Activated CD8-positive, alpha-beta memory T cell treated with anti-CD3 and anti-CD28 coated beads for 24 hours (primary cell): ENCODE data around the gene TMPRSS2.
"Not testable (repeated sequence)": the region's sequence is repeated elsewhere in the genome, so short reads cannot be mapped to it uniquely, and the experiment has no call there.

Experiments used
- DNase-seq: peaks from one replicate; pipeline ENCODE4 v3.0.0-alpha.2; 2020

TMPRSS2 gene

GRCh38 chr21:41444703-41445464 is 63.1 kb downstream of the TMPRSS2 start:
- DNase-seq = no peak

- no peak for DNase-seq
These were observed 64.4 kb downstream of the TMPRSS2 start for GRCh38 chr21:41443562-41443961.

GRCh38 chr21:41442481-41443186 is 65.3 kb downstream of the TMPRSS2 start:
- no peak for DNase-seq

GRCh38 chr21:41441546-41441945 is 66.4 kb downstream of the TMPRSS2 start:
- DNase-seq = no peak

- no peak for DNase-seq
These were observed 68.7 kb downstream of the TMPRSS2 start for GRCh38 chr21:41439248-41439647.

GRCh38 chr21:41438425-41439113 is 69.4 kb downstream of the TMPRSS2 start:
- DNase-seq = peak; percentile 32

- peak; percentile 11 for DNase-seq
These were observed 70.2 kb downstream of the TMPRSS2 start for GRCh38 chr21:41437729-41438128.

- peak; percentile 9 for DNase-seq
These were observed 72.3 kb downstream of the TMPRSS2 start for GRCh38 chr21:41435706-41436105.

GRCh38 chr21:41433566-41433965 is 74.4 kb downstream of the TMPRSS2 start:
- no peak for DNase-seq

- peak; percentile 13 for DNase-seq
These were observed 75.1 kb downstream of the TMPRSS2 start for GRCh38 chr21:41432562-41433460.

- DNase-seq = peak; percentile 33
These were observed 76.0 kb downstream of the TMPRSS2 start for GRCh38 chr21:41431788-41432548.

GRCh38 chr21:41429925-41430491 is 78.0 kb downstream of the TMPRSS2 start:
- peak; percentile 49 for DNase-seq

- DNase-seq = peak; percentile 15
These were observed 78.7 kb downstream of the TMPRSS2 start for GRCh38 chr21:41429305-41429704.

GRCh38 chr21:41428847-41429246 is 79.1 kb downstream of the TMPRSS2 start:
- peak; percentile 47 for DNase-seq

GRCh38 chr21:41428311-41428710 is 79.6 kb downstream of the TMPRSS2 start:
- DNase-seq = peak; percentile 46

- peak; percentile 42 for DNase-seq
These were observed 80.4 kb downstream of the TMPRSS2 start for GRCh38 chr21:41427556-41427955.

GRCh38 chr21:41426676-41427404 is 81.1 kb downstream of the TMPRSS2 start:
- peak; percentile 64 for DNase-seq

- DNase-seq = peak; percentile 91
These were observed 81.8 kb downstream of the TMPRSS2 start, which contains the start of gene MX1 for GRCh38 chr21:41425954-41426675. MX1 (plus strand) TSS chr21:41426239; CDS start chr21:41432071, 5,832 bp downstream.

GRCh38 chr21:41425588-41425953 is 82.4 kb downstream of the TMPRSS2 start:
- DNase-seq = no peak

- DNase-seq = not testable (repeated sequence)
These were observed 84.7 kb downstream of the TMPRSS2 start for GRCh38 chr21:41423305-41423636.
